VCaP (cell line): Measurements from ENCODE around the gene RALA.

Experiments used
- H3K27ac ChIP-seq: fragments of 450-650 bp; 2 replicates; pipeline ENCODE4 v1.5.1; 2017
- TF ChIP-seq, protein P1 (sequence below): fragments of 450-650 bp; conservative IDR thresholded peaks from 2 replicates; pipeline ENCODE4 v1.5.1; 2017; ENCODE audit warnings: mild to moderate bottlenecking, moderate library complexity

Gene RALA, protein sequence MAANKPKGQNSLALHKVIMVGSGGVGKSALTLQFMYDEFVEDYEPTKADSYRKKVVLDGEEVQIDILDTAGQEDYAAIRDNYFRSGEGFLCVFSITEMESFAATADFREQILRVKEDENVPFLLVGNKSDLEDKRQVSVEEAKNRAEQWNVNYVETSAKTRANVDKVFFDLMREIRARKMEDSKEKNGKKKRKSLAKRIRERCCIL

DNA sequence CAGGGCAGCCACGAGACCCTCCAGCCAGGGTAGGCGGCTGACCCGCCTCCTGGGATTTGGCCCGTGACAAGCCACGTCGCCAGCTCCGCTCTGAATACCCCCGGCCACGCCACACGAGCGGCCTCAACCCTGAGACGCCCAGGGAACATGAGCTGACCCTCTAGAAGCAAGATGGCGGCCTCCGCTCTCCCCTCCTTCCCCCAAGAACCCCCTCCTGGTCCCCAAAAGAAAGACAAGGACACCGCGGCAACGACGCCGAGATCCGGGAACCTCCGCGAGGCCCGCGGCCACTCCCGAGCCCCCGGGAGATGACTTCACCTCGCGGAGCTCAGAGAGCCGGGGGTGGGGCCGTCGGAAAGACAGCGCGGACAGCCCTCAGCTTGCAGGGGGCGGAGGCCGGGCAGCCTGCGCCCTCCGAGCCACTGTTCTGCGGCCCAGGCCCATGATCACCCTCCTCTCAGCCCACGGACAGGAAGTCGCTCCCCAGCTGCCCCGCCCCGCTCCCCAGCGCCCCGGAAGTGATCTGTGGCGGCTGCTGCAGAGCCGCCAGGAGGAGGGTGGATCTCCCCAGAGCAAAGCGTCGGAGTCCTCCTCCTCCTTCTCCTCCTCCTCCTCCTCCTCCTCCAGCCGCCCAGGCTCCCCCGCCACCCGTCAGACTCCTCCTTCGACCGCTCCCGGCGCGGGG is at the start of gene RALA:
Gene RALA (plus strand): TSS at position 526 of the 685 bp plus-strand sequence. CDS start 63,096 bp downstream, outside the sequence.
- TF ChIP-seq, protein P1, sequence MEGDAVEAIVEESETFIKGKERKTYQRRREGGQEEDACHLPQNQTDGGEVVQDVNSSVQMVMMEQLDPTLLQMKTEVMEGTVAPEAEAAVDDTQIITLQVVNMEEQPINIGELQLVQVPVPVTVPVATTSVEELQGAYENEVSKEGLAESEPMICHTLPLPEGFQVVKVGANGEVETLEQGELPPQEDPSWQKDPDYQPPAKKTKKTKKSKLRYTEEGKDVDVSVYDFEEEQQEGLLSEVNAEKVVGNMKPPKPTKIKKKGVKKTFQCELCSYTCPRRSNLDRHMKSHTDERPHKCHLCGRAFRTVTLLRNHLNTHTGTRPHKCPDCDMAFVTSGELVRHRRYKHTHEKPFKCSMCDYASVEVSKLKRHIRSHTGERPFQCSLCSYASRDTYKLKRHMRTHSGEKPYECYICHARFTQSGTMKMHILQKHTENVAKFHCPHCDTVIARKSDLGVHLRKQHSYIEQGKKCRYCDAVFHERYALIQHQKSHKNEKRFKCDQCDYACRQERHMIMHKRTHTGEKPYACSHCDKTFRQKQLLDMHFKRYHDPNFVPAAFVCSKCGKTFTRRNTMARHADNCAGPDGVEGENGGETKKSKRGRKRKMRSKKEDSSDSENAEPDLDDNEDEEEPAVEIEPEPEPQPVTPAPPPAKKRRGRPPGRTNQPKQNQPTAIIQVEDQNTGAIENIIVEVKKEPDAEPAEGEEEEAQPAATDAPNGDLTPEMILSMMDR = no peak

DNA sequence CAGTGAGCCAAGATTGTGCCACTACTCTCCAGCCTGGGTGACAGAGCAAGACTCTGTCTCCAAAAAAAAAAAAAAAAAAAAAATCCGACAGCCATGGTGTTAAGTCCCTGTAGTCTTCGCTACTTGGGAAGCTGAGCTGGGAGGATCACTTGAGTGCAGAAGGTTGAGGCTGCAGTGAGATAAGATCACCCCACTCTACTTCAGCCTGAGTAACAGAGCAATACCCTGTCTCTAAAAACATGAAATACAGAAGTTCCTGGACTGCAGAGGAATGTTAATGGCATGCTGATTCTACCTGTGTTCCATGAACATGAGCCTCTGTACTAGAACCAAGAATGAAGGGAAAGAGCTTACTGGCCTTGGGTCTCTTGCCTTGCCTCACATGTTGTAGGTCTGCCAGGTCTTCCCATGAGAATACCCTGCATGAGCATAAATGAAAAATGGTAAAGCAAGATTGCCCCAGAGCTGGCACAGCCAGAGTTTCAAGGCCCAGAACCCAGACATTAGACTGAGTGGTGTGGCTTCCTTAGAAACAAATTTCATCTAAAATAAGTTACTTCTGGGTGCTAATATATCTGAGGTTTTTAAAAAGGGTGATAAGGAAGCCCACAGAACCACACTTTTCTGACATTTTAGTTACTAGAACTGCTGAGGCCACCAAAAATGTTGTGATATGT is 48.6 kb upstream of the RALA start:
- no peak overlapping the region for H3K27ac ChIP-seq
- TF ChIP-seq, protein P1 = no peak

More for the DNA sequence above, at the start of gene RALA:
- peak within 1 kb of the TSS; percentile 89 for H3K27ac ChIP-seq

DNA sequence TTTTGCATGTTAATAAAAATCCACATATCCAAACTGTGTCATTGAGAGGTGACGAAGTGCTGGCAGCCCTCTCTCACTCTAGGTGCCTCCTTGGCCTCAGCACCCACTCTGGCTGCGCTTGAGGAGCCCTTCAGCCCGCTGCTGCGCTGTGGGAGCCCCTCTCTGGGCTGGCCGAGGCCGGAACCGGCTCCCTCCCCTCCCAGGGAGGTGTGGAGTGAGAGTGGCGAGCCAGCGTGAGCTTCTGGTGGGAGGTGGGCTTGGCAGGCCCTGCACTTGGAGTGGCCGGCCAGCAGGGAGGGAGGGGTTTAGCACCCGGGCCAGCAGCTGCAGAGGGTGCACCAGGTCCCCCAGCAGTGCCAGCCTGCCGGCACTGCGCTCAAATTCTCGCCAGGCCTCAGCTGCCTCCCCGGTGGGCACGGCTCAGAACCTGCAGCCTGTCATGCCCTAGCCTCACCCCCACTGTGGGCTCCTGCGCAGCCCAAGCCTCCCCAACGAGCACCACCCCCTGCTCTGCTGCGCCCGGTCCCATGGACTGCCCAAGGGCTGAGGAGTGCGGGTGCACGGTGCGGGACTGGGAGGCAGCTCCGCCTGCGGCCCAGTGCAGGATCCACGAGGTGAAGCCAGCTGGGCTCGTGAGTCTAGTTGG is 46.0 kb upstream of the RALA start:
- H3K27ac ChIP-seq = no peak overlapping the region
- TF ChIP-seq, protein P1 = no peak

DNA sequence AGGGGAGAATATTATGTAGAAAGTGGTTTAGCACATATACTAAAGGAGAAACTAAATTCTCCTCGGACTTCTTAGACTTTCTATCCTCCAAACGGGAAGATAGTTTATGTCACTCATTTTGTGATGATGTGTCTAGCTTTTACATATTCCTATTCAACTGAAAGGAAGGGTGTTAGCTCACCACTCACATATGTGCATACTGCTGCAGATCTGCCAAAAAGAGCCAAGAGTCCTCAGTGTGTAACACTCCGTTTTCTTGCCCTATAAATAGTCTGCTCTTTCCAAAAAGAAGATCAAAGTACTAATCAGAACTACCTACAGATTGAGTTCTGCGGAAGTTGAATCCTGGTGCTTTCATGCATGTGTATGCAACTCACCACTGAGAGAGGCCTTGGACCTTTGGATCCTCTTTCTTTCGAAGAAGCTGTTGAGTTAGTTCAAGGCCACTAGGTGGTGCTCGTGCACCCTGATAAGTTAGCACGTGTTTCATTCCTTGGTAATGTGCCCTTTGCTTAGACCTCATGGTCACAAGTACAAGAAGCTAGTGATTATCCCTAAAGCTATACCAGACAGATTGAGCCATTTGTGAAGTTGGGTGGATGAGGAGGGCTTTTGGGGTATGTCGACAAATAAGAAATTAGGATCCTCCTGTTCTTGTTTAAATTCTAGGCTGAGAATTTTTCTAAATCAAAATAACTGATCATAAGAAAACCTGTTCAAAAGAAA is 43.1 kb upstream of the RALA start:
- TF ChIP-seq, protein P1 = peak; percentile 94
- H3K27ac ChIP-seq = 0 out of 2 replicates have a peak overlapping the region, but pooled peaks have one; percentile 11

DNA sequence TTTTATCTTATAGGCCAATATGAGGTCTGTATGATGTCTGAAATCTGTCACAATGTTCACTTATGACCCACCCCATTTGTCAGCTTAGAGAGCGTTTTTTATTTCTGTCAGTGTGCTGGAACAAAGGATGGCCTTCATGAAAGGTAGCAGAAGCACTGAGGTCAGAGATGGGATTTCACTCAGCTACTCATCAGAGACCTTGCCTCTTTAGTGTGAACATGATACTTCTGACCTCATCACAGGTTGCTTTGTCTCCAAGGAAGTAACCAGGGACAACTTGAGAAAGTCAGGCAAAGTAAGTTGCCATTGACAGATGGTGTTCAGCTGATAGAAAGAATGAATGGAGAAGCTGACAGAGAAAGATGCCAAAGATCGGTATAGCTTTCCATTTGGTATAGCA is 40.8 kb upstream of the RALA start:
- TF ChIP-seq, protein P1 = no peak

DNA sequence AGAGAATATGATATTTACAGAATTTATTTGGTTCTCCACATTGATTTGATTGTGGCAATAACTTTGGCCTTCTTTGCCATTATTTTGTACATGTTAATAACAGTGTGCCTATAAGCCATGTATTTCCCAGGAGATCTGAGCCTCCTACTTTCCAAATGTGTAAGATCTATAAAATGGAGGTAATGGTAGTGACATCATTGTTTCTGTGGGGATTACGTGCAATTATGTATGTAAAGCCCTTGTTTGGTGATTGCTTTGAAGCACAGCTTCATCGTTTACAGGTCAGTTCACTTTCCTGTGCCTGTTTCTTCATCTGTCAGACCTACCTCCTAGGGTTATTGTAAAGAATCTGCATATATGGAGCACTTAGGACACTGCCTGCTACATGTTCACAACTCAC is 39.8 kb upstream of the RALA start:
- no peak overlapping the region for H3K27ac ChIP-seq
- TF ChIP-seq, protein P1 = no peak

More for the DNA sequence above, 40.8 kb upstream of the RALA start:
- no peak overlapping the region for H3K27ac ChIP-seq
